PC-9 (cell line): Measurements from ENCODE around the gene PTGER2. TPM values are rescaled to one million over a fixed set of nuclear protein-coding genes. Genes with fewer than 3 reads are reported as not detected.

Source experiments
- BruUV-seq: library from RNA; stranded (reverse); fragments of 400-500 nt; replicated peaks from 2 replicates; lab custom pipeline; 2021; lab: Mats Ljungman, UMichigan
- CTCF ChIA-PET: fragments of 300-600 bp; sonication (Branson Sonifier 250); formaldehyde crosslinking; loops from one replicate; lab custom pipeline; 2022; ENCODE audit warnings: antibody characterized with exemption; lab: Charles Lee
- POLR2A ChIA-PET: fragments of 300-600 bp; sonication (Branson Sonifier 250); formaldehyde crosslinking; loops from one replicate; lab custom pipeline; 2022; ENCODE audit warnings: antibody characterized with exemption; ENCODE audit not compliant: unreplicated experiment; lab: Charles Lee
- DNase-seq, 2 experiments: peaks; one replicate each; pipeline versions ENCODE4 v3.0.0 to v3.0.0-alpha.2; 2015 to 2022; ENCODE audit warnings: mixed read lengths in 1 of 2
- H2AFZ ChIP-seq: fragments of 200-600 bp; sonication (generic); 2 replicates; pipeline ENCODE4 v1.8.1; 2017; ENCODE audit warnings: antibody characterized with exemption
- H3F3A ChIP-seq: fragments of 200-600 bp; sonication (generic); 2 replicates; pipeline ENCODE4 v1.8.1; 2017; ENCODE audit warnings: antibody characterized with exemption, mild to moderate bottlenecking, low read depth; ENCODE audit not compliant: insufficient read depth
- H3K27ac ChIP-seq: fragments of 200-600 bp; sonication (generic); 2 replicates; pipeline ENCODE4 v1.6.1; 2016; ENCODE audit warnings: mixed run types
- H3K27me3 ChIP-seq: fragments of 200-600 bp; sonication (generic); 2 replicates; pipeline ENCODE4 v1.6.1; 2016; ENCODE audit warnings: low read depth, mixed run types; ENCODE audit not compliant: insufficient read depth
- H3K36me3 ChIP-seq: fragments of 200-600 bp; sonication (generic); 2 replicates; pipeline ENCODE4 v1.6.1; 2016; ENCODE audit warnings: low read depth, mixed run types
- H3K4me1 ChIP-seq: fragments of 200-600 bp; sonication (generic); replicated peaks from 2 replicates; pipeline ENCODE4 v1.6.1; 2016; ENCODE audit warnings: mixed run types; ENCODE audit not compliant: insufficient read depth
- H3K4me2 ChIP-seq: fragments of 200-600 bp; sonication (generic); 2 replicates; pipeline ENCODE4 v1.6.1; 2017; ENCODE audit warnings: mixed run types
- H3K4me3 ChIP-seq: fragments of 200-600 bp; sonication (generic); 2 replicates; pipeline ENCODE4 v1.6.1; 2016; ENCODE audit warnings: mixed run types
- H3K79me2 ChIP-seq: fragments of 200-600 bp; sonication (generic); 2 replicates; pipeline ENCODE4 v1.6.1; 2017; ENCODE audit warnings: low read depth, mixed run types
- H3K9me2 ChIP-seq: fragments of 200-600 bp; sonication (generic); 2 replicates; pipeline ENCODE4 v1.8.1; 2017; ENCODE audit warnings: mild to moderate bottlenecking; ENCODE audit not compliant: insufficient read depth
- H3K9me3 ChIP-seq: fragments of 200-600 bp; sonication (generic); 2 replicates; pipeline ENCODE4 v1.8.1; 2016; ENCODE audit warnings: low read depth; ENCODE audit not compliant: insufficient read depth
- H4K20me1 ChIP-seq: fragments of 200-600 bp; sonication (generic); 2 replicates; pipeline ENCODE4 v1.8.1; 2017; ENCODE audit not compliant: insufficient read depth
- CTCF ChIP-seq: fragments of 200-600 bp; sonication (generic); conservative IDR thresholded peaks from 2 replicates; pipeline ENCODE4 v1.6.1; 2017; ENCODE audit warnings: mixed run types, antibody characterized with exemption, mild to moderate bottlenecking, moderate library complexity
- EZH2 ChIP-seq: fragments of 200-600 bp; sonication (generic); IDR thresholded peaks from 2 replicates; pipeline ENCODE4 v1.8.0; 2017; ENCODE audit warnings: antibody characterized with exemption, low read depth
- intact Hi-C: fragments of 100-400 bp; cut with micrococcal nuclease; formaldehyde crosslinking; loops from one replicate; pipeline ENCODE4 v1.10.0; 2022; ENCODE audit not compliant: unreplicated experiment
- total RNA-seq: library from RNA; stranded (reverse); gene quantifications from 2 replicates; pipeline ENCODE4 v1.2.3, GENCODE V29; 2021

The PTGER2 gene
- total RNA-seq, 1 experiment from 2014 or later, result 0.15 TPM

DNA sequence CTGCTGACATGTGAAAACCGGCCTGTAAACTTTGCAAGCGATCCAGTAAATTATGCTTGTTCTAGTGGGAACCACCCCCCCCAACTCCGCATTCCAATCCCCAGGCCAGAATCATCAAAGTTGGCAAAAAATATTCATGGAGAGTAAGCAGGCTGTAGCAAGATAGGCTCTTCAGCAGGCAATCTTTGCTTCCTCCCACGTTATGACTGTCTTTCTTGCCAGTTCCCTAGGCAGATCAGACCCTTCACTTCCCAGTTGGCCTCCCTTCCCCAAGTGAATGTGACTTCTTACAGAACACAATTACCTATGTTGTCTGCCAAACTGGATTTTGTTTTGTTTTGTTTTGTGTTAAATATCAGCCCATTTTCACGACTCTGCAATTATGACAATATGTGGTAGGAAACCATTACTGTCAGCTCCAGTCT is 1.2 kb upstream of the PTGER2 start:
- CTCF ChIA-PET, result no interaction called here
- no peak for DNase-seq
- peaks cover 10% of the 10 kb centered on the region; the same call in 1 of the 2 replicates for H3K27me3 ChIP-seq
- H3K4me2 ChIP-seq, result no peak overlapping the region
- H3K36me3 ChIP-seq, result no peaks in the 10 kb centered on the region
- POLR2A ChIA-PET, result no interaction called here
- no TSS peak for BruUV-seq
- H3K79me2 ChIP-seq, result no peaks in the 10 kb centered on the region
- H3F3A ChIP-seq, result no peaks in the 10 kb centered on the region
- no peak overlapping the region for H3K4me3 ChIP-seq
- no peak overlapping the region for H3K27ac ChIP-seq
- no peaks in the 10 kb centered on the region for H4K20me1 ChIP-seq
- H3K9me2 ChIP-seq, result no peaks in the 10 kb centered on the region
- no peak for TF ChIP-seq CTCF
- TF ChIP-seq EZH2, result no peak
- H2AFZ ChIP-seq, result no peak overlapping the region
- H3K4me1 ChIP-seq, result no peaks in the 10 kb centered on the region
- intact Hi-C loops, result no loop called here
- no peaks in the 10 kb centered on the region for H3K9me3 ChIP-seq

GRCh38 chr14:52313462-52313861 is 650 bp upstream of the PTGER2 start:
- POLR2A ChIA-PET, result no interaction called here
- TF ChIP-seq EZH2 (no peak), CTCF (no peak)
- H4K20me1 ChIP-seq, result no peaks in the 10 kb centered on the region
- no peaks in the 10 kb centered on the region for H3K36me3 ChIP-seq
- H3K27ac ChIP-seq, result no peak overlapping the region
- H3K9me3 ChIP-seq, result no peaks in the 10 kb centered on the region
- peak overlapping the region; percentile 43; the same call in 1 of the 2 replicates for H2AFZ ChIP-seq
- no peaks in the 10 kb centered on the region for H3K4me1 ChIP-seq
- no peaks in the 10 kb centered on the region for H3K9me2 ChIP-seq
- no TSS peak for BruUV-seq
- DNase-seq, result no peak
- H3K4me2 ChIP-seq, result peak overlapping the region; percentile 66
- intact Hi-C loops, result no loop called here
- no peaks in the 10 kb centered on the region for H3F3A ChIP-seq
- no peaks in the 10 kb centered on the region for H3K79me2 ChIP-seq
- H3K27me3 ChIP-seq, result peaks cover 10% of the 10 kb centered on the region; the same call in 1 of the 2 replicates
- H3K4me3 ChIP-seq, result peak overlapping the region; percentile 29; the same call in 1 of the 2 replicates
- CTCF ChIA-PET, result no interaction called here

DNA sequence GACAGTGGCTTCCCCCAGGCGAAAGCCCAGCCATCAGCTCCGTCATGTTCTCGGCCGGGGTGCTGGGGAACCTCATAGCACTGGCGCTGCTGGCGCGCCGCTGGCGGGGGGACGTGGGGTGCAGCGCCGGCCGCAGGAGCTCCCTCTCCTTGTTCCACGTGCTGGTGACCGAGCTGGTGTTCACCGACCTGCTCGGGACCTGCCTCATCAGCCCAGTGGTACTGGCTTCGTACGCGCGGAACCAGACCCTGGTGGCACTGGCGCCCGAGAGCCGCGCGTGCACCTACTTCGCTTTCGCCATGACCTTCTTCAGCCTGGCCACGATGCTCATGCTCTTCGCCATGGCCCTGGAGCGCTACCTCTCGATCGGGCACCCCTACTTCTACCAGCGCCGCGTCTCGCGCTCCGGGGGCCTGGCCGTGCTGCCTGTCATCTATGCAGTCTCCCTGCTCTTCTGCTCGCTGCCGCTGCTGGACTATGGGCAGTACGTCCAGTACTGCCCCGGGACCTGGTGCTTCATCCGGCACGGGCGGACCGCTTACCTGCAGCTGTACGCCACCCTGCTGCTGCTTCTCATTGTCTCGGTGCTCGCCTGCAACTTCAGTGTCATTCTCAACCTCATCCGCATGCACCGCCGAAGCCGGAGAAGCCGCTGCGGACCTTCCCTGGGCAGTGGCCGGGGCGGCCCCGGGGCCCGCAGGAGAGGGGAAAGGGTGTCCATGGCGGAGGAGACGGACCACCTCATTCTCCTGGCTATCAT is 663 bp downstream of the PTGER2 start:
- intact Hi-C loops, result no loop called here
- H3K4me1 ChIP-seq, result no peaks in the 10 kb centered on the region
- no peaks in the 10 kb centered on the region for H3K79me2 ChIP-seq
- no peak overlapping the region for H3K4me3 ChIP-seq
- DNase-seq, result no peak
- H3K27ac ChIP-seq, result no peak overlapping the region
- H4K20me1 ChIP-seq, result no peaks in the 10 kb centered on the region
- peaks cover 10% of the 10 kb centered on the region; the same call in 1 of the 2 replicates for H3K27me3 ChIP-seq
- ChIA-PET POLR2A (no interaction called here), CTCF (no interaction called here)
- H3K9me2 ChIP-seq, result no peaks in the 10 kb centered on the region
- H3K36me3 ChIP-seq, result no peaks in the 10 kb centered on the region
- no peaks in the 10 kb centered on the region for H3K9me3 ChIP-seq
- TF ChIP-seq CTCF, result no peak
- TF ChIP-seq EZH2, result no peak
- peak overlapping the region; percentile 66; the same call in 1 of the 2 replicates for H3K4me2 ChIP-seq
- BruUV-seq, result no TSS peak
- no peaks in the 10 kb centered on the region for H3F3A ChIP-seq
- H2AFZ ChIP-seq, result no peak overlapping the region
